HG03558 (cell line): Measurements from ENCODE around the gene TOP2B.

Experiments
- ATAC-seq: cut with Tn5 transposase; IDR thresholded peaks from one replicate; pipeline ENCODE4 v1.9.1; 2021; ENCODE audit warnings: moderate number of reproducible peaks; ENCODE audit not compliant: unreplicated experiment; ENCODE audit errors: extremely low read depth

The TOP2B gene

GRCh38 chr3:25585361-25586166 is 79.1 kb downstream of the TOP2B start:
- no peak for ATAC-seq

DNA sequence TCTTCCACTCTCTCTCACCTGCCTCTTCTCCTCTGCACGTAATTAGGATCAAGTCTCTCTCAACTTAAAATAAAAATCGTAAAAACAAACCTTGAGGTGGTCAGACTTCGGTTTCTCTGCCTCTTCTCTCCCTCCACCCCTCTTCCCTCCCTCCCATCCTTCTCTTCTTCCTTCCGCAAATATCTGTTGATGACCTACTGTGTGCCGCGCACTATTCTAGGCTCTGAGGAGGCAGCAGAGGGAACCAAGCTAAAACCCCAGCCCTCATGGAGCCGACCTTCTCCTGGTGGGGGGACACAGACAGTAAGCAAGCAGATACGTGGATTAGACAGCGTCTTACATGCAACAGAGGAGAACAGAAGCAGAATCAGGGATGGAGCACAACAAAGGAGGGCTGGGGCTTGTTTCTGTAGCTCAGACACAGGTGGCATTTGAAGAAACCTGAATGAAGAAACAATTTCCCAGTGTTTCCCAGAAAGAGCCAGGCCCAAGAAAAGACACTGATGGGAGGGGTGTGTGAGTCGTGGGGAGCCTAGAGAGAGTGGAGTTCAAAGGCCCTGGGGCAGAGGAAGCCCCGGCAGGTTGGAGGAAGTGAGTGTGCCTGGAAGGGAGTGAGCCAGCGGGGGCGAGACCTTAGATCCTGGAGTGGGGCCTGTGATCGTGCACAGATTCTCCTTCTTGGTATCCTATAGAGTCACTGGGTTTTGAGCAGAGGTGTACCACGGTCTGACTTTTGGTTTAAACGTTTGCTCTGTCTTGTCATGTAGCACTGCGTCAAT is 80.5 kb downstream of the TOP2B start:
- ATAC-seq: no peak

- no peak for ATAC-seq
These were observed 81.4 kb downstream of the TOP2B start for GRCh38 chr3:25583343-25583742.

GRCh38 chr3:25582242-25582641 is 82.5 kb downstream of the TOP2B start:
- no peak for ATAC-seq

GRCh38 chr3:25581823-25582222 is 82.9 kb downstream of the TOP2B start:
- no peak for ATAC-seq

DNA sequence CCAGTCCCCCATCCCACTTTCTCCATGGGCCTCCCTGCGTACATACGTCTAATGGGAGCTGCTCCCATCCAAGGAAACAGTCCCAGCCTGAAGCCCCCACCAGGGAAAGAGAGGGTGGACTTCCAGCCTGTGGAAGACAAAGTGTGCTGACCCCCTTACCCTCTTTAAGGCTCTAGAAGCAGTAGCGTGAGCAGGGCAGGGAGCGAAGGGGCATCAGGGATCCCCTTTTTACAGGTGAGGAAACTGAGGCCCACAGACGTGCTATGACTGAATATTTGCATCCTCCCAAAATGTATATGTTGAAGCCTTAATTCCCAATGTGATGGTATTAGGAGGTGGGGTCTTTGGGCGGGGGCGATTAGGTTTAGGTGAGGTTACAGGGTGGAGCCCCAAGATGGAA is 83.4 kb downstream of the TOP2B start:
- no peak for ATAC-seq

DNA sequence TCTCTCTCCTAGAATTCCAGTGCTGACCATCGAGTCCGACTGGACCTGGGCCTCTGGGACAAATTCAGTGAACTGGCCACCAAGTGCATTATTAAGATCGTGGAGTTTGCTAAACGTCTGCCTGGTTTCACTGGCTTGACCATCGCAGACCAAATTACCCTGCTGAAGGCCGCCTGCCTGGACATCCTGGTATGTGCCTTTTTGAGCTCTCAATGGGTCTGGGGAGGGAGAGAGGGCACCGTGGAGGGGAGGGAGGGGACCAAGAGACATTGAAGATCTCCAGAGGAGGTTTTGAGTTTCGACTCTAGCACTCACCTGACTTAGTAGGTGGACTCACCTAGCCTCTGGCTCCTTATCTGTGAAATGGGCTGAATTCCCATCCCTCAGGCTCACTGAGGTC is 84.2 kb downstream of the TOP2B start:
- no peak for ATAC-seq

- ATAC-seq: no peak
These were observed 86.6 kb downstream of the TOP2B start for GRCh38 chr3:25578059-25578458.

GRCh38 chr3:25576831-25577454 is 87.8 kb downstream of the TOP2B start:
- no peak for ATAC-seq

DNA sequence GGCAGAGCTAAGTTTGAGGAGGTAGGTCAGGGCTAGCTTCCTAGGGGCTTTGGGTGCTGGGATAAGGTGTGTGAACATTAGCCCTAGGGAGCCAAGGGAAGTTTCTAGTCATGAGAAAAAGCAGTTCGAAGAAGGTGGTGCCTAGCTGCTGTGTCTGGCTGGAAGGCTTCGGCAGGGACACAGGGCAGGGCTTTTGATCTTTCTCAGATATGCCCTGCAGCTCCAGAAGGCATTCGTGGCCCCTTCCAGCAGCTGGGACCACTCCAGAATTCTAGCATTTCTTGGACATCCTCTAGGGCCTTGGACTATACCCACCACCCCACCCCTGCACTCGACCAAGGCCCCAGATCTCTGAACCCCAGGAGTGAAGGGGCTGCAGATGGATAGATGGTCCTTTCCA is 88.6 kb downstream of the TOP2B start:
- ATAC-seq: no peak

DNA sequence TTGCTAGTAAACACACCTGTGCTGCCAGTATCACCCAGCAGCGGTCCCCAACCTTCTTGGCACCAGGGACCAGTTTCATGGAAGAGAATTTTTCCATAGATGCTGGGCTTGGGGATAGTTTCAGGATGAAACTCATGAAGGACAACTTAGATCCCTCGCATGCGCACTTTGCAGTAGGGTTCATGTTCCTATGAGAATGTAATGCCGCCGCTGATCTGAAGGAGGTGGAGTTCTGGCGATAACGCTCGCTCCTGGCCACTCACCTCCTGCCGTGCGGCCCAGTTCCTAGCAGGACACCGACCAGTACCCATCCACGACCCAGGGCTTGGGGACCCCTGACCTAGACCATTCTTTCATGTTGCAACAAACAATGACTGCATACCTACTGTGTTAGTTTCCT is 89.7 kb downstream of the TOP2B start:
- ATAC-seq: no peak

- ATAC-seq: no peak
These were observed 90.4 kb downstream of the TOP2B start for GRCh38 chr3:25574172-25574765.

- no peak for ATAC-seq
These were observed 91.1 kb downstream of the TOP2B start for GRCh38 chr3:25573386-25574171.

DNA sequence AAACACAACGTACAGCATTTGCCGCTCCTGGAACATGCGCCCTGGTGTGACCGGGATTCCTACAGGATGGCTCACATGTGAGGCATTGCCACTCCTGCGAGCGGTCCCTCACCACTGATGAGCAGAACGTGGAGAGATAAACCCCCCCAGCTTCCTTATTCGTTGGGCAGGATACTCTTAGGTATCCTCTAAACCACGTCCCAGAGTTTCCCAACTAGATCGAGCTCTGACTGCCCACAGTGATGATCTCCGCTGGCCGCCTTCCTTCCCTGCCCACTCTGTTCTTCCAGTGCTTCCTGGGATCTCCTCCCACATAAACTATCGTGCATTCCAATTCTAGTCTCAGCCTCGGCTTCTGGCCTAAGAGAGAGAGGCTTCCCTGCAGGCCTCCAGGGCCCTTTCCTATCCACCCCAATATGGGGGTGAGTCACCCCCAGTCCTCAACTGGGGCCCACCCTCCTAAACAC is 91.8 kb downstream of the TOP2B start:
- no peak for ATAC-seq

- ATAC-seq: no peak
These were observed 92.4 kb downstream of the TOP2B start for GRCh38 chr3:25572336-25572735.

DNA sequence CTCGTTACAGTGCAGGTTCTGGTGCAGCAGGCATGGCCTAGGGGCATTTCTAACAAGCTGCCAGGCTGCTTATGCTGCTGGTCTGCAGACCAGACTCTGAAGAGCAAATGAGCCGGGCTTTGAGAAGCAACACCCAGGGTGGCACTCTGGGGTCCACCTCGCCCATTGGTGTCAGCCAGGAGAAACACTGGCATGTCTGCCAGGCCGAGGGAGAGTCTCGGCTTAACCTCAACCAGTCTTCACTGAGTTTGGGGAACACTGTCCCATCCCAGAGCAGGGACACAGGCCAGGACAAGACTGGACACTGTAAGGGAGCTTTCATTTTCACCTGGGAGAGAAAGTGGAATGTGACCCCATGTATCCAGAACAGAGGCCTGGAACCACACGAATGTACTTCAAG is 93.4 kb downstream of the TOP2B start:
- no peak for ATAC-seq

DNA sequence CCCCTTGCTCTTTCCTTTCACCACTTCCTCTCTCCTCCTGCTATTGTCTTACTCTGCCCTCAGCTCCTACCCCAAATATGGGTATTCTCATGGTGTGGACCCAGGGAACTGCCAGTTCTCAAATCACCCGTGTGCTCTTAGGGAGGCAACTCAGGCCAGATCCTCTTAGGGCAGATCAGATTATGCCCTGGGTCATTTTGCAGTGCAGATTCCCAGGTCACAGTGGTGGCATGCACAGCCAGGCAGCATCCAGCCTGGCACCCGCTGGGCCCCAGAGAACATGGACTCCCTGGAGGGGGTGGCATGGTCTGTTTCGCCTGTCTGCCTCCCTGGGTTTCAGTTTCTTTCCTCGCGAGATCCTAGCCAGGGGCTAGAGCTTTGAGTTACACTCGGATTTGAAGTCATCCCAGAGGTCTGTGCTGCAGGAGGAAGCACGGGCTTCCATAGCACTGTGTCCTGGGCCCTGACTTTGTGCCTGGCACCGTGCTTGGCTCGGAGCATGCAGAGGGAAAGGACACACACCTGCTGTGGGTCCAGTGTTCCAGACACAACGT is 96.1 kb downstream of the TOP2B start:
- ATAC-seq: no peak

GRCh38 chr3:25567806-25568524 is 96.7 kb downstream of the TOP2B start:
- ATAC-seq: no peak

DNA sequence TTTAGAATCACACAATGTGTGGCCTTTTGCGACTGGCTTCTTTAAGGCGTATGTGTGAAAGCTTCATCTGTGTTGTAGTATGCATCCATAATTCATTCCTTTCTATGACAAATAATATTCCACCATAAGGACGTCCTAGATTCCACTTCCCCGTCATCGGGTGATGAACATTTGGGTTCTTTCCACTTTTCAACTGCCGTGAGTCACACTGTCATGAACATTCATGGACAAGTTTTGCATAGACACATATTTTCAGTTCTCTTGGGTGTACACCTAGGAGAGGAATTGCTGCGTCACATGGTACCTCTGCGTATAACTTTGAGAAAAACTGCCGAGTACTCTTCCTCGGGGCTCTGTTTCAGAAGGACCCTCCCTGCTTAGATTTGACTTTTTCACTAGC is 97.3 kb downstream of the TOP2B start:
- no peak for ATAC-seq
